ENCODE measurements around the gene MBTPS1.

DNA sequence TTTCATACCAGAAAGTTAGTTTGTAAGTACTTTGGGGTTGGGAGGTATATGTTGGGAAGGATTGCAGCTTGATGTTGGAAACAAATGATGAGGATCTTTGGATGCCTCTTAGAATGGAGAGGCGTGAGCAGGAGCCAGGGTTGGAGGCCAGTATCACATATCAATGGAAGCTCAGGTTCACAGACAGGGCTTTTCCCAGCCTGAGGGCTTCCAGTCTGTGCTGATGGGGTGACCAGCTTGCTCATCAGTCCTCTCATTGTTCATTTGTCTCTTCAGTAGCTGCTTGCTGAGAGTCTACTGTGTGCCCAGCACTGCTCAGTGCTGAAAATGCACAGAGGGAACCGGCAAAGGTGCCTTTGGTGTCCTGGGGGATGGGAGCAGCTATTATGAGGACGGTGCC is 34.2 kb upstream of the MBTPS1 start:
- TF ChIP-seq, protein P1, sequence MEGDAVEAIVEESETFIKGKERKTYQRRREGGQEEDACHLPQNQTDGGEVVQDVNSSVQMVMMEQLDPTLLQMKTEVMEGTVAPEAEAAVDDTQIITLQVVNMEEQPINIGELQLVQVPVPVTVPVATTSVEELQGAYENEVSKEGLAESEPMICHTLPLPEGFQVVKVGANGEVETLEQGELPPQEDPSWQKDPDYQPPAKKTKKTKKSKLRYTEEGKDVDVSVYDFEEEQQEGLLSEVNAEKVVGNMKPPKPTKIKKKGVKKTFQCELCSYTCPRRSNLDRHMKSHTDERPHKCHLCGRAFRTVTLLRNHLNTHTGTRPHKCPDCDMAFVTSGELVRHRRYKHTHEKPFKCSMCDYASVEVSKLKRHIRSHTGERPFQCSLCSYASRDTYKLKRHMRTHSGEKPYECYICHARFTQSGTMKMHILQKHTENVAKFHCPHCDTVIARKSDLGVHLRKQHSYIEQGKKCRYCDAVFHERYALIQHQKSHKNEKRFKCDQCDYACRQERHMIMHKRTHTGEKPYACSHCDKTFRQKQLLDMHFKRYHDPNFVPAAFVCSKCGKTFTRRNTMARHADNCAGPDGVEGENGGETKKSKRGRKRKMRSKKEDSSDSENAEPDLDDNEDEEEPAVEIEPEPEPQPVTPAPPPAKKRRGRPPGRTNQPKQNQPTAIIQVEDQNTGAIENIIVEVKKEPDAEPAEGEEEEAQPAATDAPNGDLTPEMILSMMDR (IDR thresholded peaks at IDR 0.05; ENCODE audit: low read depth, low read length, missing input control) = no peak
- TF ChIP-seq JUND (IDR thresholded peaks at IDR 0.05) = no peak
- TF ChIP-seq TAF1 (conservative IDR thresholded peaks at IDR 0.05) = no peak
- TF ChIP-seq FOXA1 (IDR thresholded peaks at IDR 0.05) = no peak
- TF ChIP-seq, protein P2, sequence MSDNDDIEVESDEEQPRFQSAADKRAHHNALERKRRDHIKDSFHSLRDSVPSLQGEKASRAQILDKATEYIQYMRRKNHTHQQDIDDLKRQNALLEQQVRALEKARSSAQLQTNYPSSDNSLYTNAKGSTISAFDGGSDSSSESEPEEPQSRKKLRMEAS (IDR thresholded peaks at IDR 0.05) = no peak
- TF ChIP-seq, protein P3, sequence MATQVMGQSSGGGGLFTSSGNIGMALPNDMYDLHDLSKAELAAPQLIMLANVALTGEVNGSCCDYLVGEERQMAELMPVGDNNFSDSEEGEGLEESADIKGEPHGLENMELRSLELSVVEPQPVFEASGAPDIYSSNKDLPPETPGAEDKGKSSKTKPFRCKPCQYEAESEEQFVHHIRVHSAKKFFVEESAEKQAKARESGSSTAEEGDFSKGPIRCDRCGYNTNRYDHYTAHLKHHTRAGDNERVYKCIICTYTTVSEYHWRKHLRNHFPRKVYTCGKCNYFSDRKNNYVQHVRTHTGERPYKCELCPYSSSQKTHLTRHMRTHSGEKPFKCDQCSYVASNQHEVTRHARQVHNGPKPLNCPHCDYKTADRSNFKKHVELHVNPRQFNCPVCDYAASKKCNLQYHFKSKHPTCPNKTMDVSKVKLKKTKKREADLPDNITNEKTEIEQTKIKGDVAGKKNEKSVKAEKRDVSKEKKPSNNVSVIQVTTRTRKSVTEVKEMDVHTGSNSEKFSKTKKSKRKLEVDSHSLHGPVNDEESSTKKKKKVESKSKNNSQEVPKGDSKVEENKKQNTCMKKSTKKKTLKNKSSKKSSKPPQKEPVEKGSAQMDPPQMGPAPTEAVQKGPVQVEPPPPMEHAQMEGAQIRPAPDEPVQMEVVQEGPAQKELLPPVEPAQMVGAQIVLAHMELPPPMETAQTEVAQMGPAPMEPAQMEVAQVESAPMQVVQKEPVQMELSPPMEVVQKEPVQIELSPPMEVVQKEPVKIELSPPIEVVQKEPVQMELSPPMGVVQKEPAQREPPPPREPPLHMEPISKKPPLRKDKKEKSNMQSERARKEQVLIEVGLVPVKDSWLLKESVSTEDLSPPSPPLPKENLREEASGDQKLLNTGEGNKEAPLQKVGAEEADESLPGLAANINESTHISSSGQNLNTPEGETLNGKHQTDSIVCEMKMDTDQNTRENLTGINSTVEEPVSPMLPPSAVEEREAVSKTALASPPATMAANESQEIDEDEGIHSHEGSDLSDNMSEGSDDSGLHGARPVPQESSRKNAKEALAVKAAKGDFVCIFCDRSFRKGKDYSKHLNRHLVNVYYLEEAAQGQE (IDR thresholded peaks at IDR 0.05) = no peak
- no peak for TF ChIP-seq EGR1 (IDR thresholded peaks at IDR 0.05; ENCODE audit: low read depth in 2 of 2)
- TF ChIP-seq RAD21 (IDR thresholded peaks at IDR 0.05) = no peak
- no peak for TF ChIP-seq SP1 (IDR thresholded peaks at IDR 0.05)
- TF ChIP-seq GABPA (IDR thresholded peaks at IDR 0.05 in 1 of 2, conservative IDR thresholded peaks at IDR 0.05 in 1 of 2) = no peak
- TF ChIP-seq NR2F2 (IDR thresholded peaks at IDR 0.05) = no peak
- TF ChIP-seq, protein P4, sequence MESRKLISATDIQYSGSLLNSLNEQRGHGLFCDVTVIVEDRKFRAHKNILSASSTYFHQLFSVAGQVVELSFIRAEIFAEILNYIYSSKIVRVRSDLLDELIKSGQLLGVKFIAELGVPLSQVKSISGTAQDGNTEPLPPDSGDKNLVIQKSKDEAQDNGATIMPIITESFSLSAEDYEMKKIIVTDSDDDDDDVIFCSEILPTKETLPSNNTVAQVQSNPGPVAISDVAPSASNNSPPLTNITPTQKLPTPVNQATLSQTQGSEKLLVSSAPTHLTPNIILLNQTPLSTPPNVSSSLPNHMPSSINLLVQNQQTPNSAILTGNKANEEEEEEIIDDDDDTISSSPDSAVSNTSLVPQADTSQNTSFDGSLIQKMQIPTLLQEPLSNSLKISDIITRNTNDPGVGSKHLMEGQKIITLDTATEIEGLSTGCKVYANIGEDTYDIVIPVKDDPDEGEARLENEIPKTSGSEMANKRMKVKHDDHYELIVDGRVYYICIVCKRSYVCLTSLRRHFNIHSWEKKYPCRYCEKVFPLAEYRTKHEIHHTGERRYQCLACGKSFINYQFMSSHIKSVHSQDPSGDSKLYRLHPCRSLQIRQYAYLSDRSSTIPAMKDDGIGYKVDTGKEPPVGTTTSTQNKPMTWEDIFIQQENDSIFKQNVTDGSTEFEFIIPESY (IDR thresholded peaks at IDR 0.05) = no peak

Measured in liver (tissue), 3 donors.